Astrocyte (in vitro differentiated cells and primary cell): Measurements from ENCODE around the gene OR56B4.

Experiments used
- CTCF ChIP-seq: IDR thresholded peaks from 2 replicates; pipeline ENCODE4 v1.5.1; 2011; ENCODE audit warnings: low read depth, mild to moderate bottlenecking, inconsistent platforms, low read length, moderate library complexity; ENCODE audit not compliant: insufficient read depth
- EZH2 ChIP-seq: IDR thresholded peaks from 2 replicates; pipeline ENCODE4 v1.6.1; 2012; ENCODE audit warnings: mild to moderate bottlenecking, low read length, inconsistent platforms; ENCODE audit not compliant: insufficient read depth

GRCh38 chr11:6127881-6128280, 20.4 kb downstream of the OR56B4 start:
- TF ChIP-seq CTCF: no peak
- TF ChIP-seq EZH2: no peak
